A549 (cell line): Measurements from ENCODE around the gene PCED1A. TPM values are rescaled to one million over a fixed set of nuclear protein-coding genes. Genes with fewer than 3 reads are reported as not detected.

Experiments used
- ATAC-seq, 2 experiments: fragments of 200-7000 bp in 1 of 2; fragments of >200 bp in 1 of 2; cut with Nextera tagmentation in 1 of 2; cut with Tn5 transposase in 1 of 2; 3 replicates each; pipeline versions ENCODE4 v1.8.0 to v1.9.1; 2018 to 2020; ENCODE audit warnings: mild to moderate bottlenecking in 1 of 2, moderate library complexity in 1 of 2
- CTCF ChIA-PET: fragments of 300-600 bp; sonication (Branson Sonifier 250); formaldehyde crosslinking; extraction: SDS; loops from one replicate; lab custom pipeline; 2021; ENCODE audit warnings: antibody characterized with exemption, inconsistent platforms; lab: Yijun Ruan, JAX
- POLR2A ChIA-PET: fragments of 350-600 bp; formaldehyde crosslinking; extraction: SDS; loops from one replicate; lab custom pipeline; 2021; ENCODE audit warnings: antibody characterized with exemption, inconsistent platforms; lab: Yijun Ruan, JAX
- DNase-seq, 2 experiments: peaks; one replicate each; pipeline versions ENCODE4 v3.0.0 to v3.0.0-alpha.2; 2011 to 2016; ENCODE audit warnings: low read depth in 1 of 2, low spot score in 1 of 2
- FAIRE-seq: peaks from 2 replicates; lab custom pipeline; 2011; peaks lifted over from hg19 to GRCh38; lab: Jason Lieb, UNC
- H3K27ac ChIP-seq, 2 experiments: fragments of >200 bp; sonication (Bioruptor Twin); formaldehyde crosslinking; 3 replicates each; pipeline ENCODE4 v1.5.1; 2016 to 2017
- H3K4me1 ChIP-seq: fragments of >200 bp; sonication (Bioruptor Twin); formaldehyde crosslinking; 3 replicates; pipeline ENCODE4 v1.6.1; 2016
- H3K4me2 ChIP-seq: fragments of >200 bp; sonication (Bioruptor Twin); formaldehyde crosslinking; 3 replicates; pipeline ENCODE4 v1.6.1; 2016
- H3K4me3 ChIP-seq: fragments of >200 bp; sonication (Bioruptor Twin); formaldehyde crosslinking; 3 replicates; pipeline ENCODE4 v1.5.1; 2016
- H3K9me3 ChIP-seq: fragments of >200 bp; sonication (Bioruptor Twin); formaldehyde crosslinking; 3 replicates; pipeline ENCODE4 v1.6.1; 2016
- BHLHE40 ChIP-seq: IDR thresholded peaks from 2 replicates; pipeline ENCODE4 v1.6.1; 2012; ENCODE audit warnings: low read depth, low read length, inconsistent platforms
- CBX8 ChIP-seq: fragments of 200-600 bp; sonication (generic); IDR thresholded peaks from 2 replicates; pipeline ENCODE4 v1.6.1; 2016
- CEBPB ChIP-seq, 2 experiments: fragments of >200 bp in 1 of 2; sonication (Bioruptor Twin) in 1 of 2; formaldehyde crosslinking in 1 of 2; IDR thresholded peaks; 2 replicates each; pipeline ENCODE4 v1.6.1; 2012 to 2016
- EP300 ChIP-seq, 2 experiments: fragments of >200 bp; sonication (Bioruptor Twin); formaldehyde crosslinking; IDR thresholded peaks; 2 replicates in 1 of 2; 3 replicates in 1 of 2; pipeline ENCODE4 v1.6.1; 2016 to 2017
- FOSB ChIP-seq: fragments of 250-450 bp; sonication (Bioruptor Pico); IDR thresholded peaks from 2 replicates; pipeline ENCODE4 v1.5.0; 2020; ENCODE audit warnings: mild to moderate bottlenecking, moderate library complexity
- FOSL2 ChIP-seq, 2 experiments: fragments of 450-650 bp in 1 of 2; fragments of >200 bp in 1 of 2; sonication (Bioruptor Twin) in 1 of 2; formaldehyde crosslinking; IDR thresholded peaks; 2 replicates each; pipeline versions ENCODE4 v1.5.0 to v1.6.1; 2016 to 2020; ENCODE audit warnings: mild to moderate bottlenecking in 1 of 2, moderate library complexity in 1 of 2
- GATA3 ChIP-seq: IDR thresholded peaks from 2 replicates; pipeline ENCODE4 v1.6.1; 2012; ENCODE audit warnings: borderline replicate concordance
- HEYL ChIP-seq: fragments of 250-450 bp; sonication (Bioruptor Pico); IDR thresholded peaks from 2 replicates; pipeline ENCODE4 v1.8.0; 2021; ENCODE audit warnings: mild to moderate bottlenecking, moderate library complexity
- HOXB13 ChIP-seq: fragments of 250-450 bp; sonication (Bioruptor Pico); IDR thresholded peaks from 2 replicates; pipeline ENCODE4 v1.5.0; 2020; ENCODE audit warnings: low read depth, mild to moderate bottlenecking, moderate library complexity
- JUN ChIP-seq, 2 experiments: fragments of >200 bp; sonication (Bioruptor Twin); formaldehyde crosslinking; IDR thresholded peaks; 2 replicates in 1 of 2; 3 replicates in 1 of 2; pipeline ENCODE4 v1.6.1; 2016 to 2017
- JUNB ChIP-seq: fragments of >200 bp; sonication (Bioruptor Twin); formaldehyde crosslinking; IDR thresholded peaks from 2 replicates; pipeline ENCODE4 v1.6.1; 2016
- KDM5A ChIP-seq: fragments of 200-600 bp; sonication (generic); IDR thresholded peaks from 2 replicates; pipeline ENCODE4 v1.6.1; 2016; ENCODE audit warnings: antibody characterized with exemption, mild to moderate bottlenecking
- MAFK ChIP-seq: fragments of 450-650 bp; IDR thresholded peaks from 2 replicates; pipeline ENCODE4 v1.6.1; 2014; ENCODE audit not compliant: partially characterized antibody
- MAZ ChIP-seq: fragments of 150-350 bp; IDR thresholded peaks from 2 replicates; pipeline ENCODE4 v1.6.1; 2014; ENCODE audit warnings: antibody characterized with exemption, low read depth, low read length, borderline replicate concordance
- NFE2L2 ChIP-seq: fragments of 150-350 bp; conservative IDR thresholded peaks from 2 replicates; pipeline ENCODE4 v1.6.1; 2014; ENCODE audit warnings: low read length
- NR3C1 ChIP-seq: fragments of >200 bp; sonication (Bioruptor Twin); formaldehyde crosslinking; IDR thresholded peaks from 3 replicates; pipeline ENCODE4 v1.6.1; 2017
- PHF8 ChIP-seq: fragments of 200-600 bp; sonication (generic); IDR thresholded peaks from 2 replicates; pipeline ENCODE4 v1.6.1; 2016; ENCODE audit warnings: low read depth, mild to moderate bottlenecking, antibody characterized with exemption, moderate library complexity, borderline replicate concordance
- RAD21 ChIP-seq, 2 experiments: fragments of >200 bp in 1 of 2; sonication (Bioruptor Twin) in 1 of 2; formaldehyde crosslinking in 1 of 2; IDR thresholded peaks in 1 of 2; conservative IDR thresholded peaks in 1 of 2; 2 replicates in 1 of 2; 3 replicates in 1 of 2; pipeline ENCODE4 v1.6.1; 2012 to 2018; ENCODE audit warnings: inconsistent platforms in 1 of 2
- SREBF2 ChIP-seq: fragments of 450-650 bp; IDR thresholded peaks from 2 replicates; pipeline ENCODE4 v1.6.1; 2014; ENCODE audit warnings: mild to moderate bottlenecking, moderate library complexity
- TP53 ChIP-seq: fragments of 250-450 bp; sonication (Bioruptor Pico); IDR thresholded peaks from 2 replicates; pipeline ENCODE4 v1.5.0; 2021; ENCODE audit warnings: mild to moderate bottlenecking, moderate library complexity
- ZC3H11A ChIP-seq: fragments of 450-650 bp; IDR thresholded peaks from 2 replicates; pipeline ENCODE4 v1.6.1; 2014; ENCODE audit warnings: antibody characterized with exemption, mild to moderate bottlenecking
- ZSCAN20 ChIP-seq: fragments of 250-450 bp; sonication (Bioruptor Pico); IDR thresholded peaks from 2 replicates; pipeline ENCODE4 v1.8.0; 2022; ENCODE audit warnings: mild to moderate bottlenecking, moderate library complexity
- WGBS: methylation state at CpG from one replicate; pipeline ENCODE4 v1.1.6; 2017; ENCODE audit errors: missing lambda C conversion rate; 5-methylcytosine and 5-hydroxymethylcytosine counted together
- polyA plus RNA-seq, 4 experiments: library from polyadenylated mRNA; depleted of rRNA in 3 of 4; stranded (reverse); fragments of >200 nt; fragmentation: RNase III in 1 of 4; extraction: RNeasy Plus Mini Kit Qiagen cat#74134 plus additional on column Dnase treatment in 1 of 4; gene quantifications; 2 replicates in 3 of 4; 3 replicates in 1 of 4; pipeline ENCODE4 v1.2.3, GENCODE V29; 2011 to 2017
- TF ChIP-seq, protein P1 (sequence below): fragments of 450-650 bp; IDR thresholded peaks from 2 replicates; pipeline ENCODE4 v1.6.1; 2014; ENCODE audit warnings: antibody characterized with exemption
- TF ChIP-seq, protein P2 (sequence below): fragments of 200-600 bp; sonication (generic); IDR thresholded peaks from 2 replicates; pipeline ENCODE4 v1.6.1; 2016; ENCODE audit warnings: antibody characterized with exemption, mild to moderate bottlenecking, moderate library complexity
- TF ChIP-seq, protein P3 (sequence below): IDR thresholded peaks from 2 replicates; pipeline ENCODE4 v1.6.1; 2012
- TF ChIP-seq, protein P4 (sequence below): fragments of >200 bp; sonication (Bioruptor Twin); formaldehyde crosslinking; IDR thresholded peaks from 2 replicates; pipeline ENCODE4 v1.6.1; 2016

Gene PCED1A
- polyA plus RNA-seq, 2 of the 4 experiments (the other 2 are of a cell fraction) = 25.7 to 43.8 TPM

DNA sequence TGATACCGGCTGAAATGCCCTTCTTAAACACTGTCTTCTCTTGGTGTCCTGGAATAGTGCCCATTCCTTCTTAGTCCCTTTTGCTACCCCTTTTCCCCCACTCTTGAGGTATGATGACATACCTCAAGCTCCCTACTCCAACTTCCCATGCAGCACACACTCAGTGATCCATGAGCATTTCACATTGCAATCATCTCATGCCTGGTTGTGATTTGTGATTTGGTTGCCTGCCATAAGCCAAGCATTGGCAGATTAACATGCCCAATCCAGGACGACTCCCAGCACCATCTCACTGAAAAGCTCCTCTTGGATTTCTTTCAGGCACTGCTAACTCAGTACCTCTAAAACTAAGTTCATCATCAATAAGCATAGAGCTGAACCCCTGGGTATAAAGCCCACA lies 18.1 kb upstream of the PCED1A start (continued):
- TF ChIP-seq HEYL (CRISPR knock-in tag) (no peak), ZSCAN20 (no peak), NR3C1 (no peak), EP300 (IDR thresholded peaks at IDR 0.05) (no peak), PHF8 (no peak), FOSL2 (IDR thresholded peaks at IDR 0.05) (no peak), FOSL2 (CRISPR knock-in tag; IDR thresholded peaks at IDR 0.05) (no peak)
- TF ChIP-seq, protein P1, sequence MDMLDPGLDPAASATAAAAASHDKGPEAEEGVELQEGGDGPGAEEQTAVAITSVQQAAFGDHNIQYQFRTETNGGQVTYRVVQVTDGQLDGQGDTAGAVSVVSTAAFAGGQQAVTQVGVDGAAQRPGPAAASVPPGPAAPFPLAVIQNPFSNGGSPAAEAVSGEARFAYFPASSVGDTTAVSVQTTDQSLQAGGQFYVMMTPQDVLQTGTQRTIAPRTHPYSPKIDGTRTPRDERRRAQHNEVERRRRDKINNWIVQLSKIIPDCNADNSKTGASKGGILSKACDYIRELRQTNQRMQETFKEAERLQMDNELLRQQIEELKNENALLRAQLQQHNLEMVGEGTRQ = no peak

DNA sequence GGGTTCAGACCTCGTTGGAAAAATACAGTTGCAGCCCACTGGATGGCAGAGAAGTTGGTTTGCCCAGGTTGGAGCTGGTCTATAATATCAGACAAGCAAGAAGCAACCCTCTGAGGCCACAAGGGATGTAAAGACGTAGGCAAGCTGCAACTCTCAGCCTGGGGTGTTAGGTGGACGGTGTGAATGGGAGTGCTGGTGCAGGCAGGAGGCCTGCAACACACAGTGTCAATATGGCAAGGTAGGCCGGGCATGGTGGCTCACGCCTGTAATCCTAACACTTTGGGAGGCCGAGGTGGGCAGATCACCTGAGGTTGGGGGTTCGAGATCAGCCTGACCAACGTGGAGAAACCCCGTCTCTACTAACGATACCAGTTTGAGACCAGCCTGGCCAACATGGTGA lies 10.6 kb upstream of the PCED1A start:
- H3K4me2 ChIP-seq = no peak overlapping the region
- no peak overlapping the region for H3K4me3 ChIP-seq
- no peak overlapping the region for H3K27ac ChIP-seq
- CTCF ChIA-PET = interaction anchor here (0.8 to 14.2 kb wide), 26 partner anchors 11 to 200 kb away, joined by 3 to 170 read pairs (median 6); partner anchors contain the start of genes PCED1A and VPS16
- TF ChIP-seq, protein P2, sequence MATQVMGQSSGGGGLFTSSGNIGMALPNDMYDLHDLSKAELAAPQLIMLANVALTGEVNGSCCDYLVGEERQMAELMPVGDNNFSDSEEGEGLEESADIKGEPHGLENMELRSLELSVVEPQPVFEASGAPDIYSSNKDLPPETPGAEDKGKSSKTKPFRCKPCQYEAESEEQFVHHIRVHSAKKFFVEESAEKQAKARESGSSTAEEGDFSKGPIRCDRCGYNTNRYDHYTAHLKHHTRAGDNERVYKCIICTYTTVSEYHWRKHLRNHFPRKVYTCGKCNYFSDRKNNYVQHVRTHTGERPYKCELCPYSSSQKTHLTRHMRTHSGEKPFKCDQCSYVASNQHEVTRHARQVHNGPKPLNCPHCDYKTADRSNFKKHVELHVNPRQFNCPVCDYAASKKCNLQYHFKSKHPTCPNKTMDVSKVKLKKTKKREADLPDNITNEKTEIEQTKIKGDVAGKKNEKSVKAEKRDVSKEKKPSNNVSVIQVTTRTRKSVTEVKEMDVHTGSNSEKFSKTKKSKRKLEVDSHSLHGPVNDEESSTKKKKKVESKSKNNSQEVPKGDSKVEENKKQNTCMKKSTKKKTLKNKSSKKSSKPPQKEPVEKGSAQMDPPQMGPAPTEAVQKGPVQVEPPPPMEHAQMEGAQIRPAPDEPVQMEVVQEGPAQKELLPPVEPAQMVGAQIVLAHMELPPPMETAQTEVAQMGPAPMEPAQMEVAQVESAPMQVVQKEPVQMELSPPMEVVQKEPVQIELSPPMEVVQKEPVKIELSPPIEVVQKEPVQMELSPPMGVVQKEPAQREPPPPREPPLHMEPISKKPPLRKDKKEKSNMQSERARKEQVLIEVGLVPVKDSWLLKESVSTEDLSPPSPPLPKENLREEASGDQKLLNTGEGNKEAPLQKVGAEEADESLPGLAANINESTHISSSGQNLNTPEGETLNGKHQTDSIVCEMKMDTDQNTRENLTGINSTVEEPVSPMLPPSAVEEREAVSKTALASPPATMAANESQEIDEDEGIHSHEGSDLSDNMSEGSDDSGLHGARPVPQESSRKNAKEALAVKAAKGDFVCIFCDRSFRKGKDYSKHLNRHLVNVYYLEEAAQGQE = no peak
- TF ChIP-seq BHLHE40 (no peak), SREBF2 (no peak), GATA3 (no peak), TP53 (CRISPR knock-in tag) (no peak), FOSB (CRISPR knock-in tag) (no peak), JUN (IDR thresholded peaks at IDR 0.05) (no peak), FOSL2 (IDR thresholded peaks at IDR 0.05) (no peak), FOSL2 (CRISPR knock-in tag; IDR thresholded peaks at IDR 0.05) (no peak), MAFK (no peak), ZSCAN20 (no peak), NFE2L2 (no peak)
- TF ChIP-seq, protein P3, sequence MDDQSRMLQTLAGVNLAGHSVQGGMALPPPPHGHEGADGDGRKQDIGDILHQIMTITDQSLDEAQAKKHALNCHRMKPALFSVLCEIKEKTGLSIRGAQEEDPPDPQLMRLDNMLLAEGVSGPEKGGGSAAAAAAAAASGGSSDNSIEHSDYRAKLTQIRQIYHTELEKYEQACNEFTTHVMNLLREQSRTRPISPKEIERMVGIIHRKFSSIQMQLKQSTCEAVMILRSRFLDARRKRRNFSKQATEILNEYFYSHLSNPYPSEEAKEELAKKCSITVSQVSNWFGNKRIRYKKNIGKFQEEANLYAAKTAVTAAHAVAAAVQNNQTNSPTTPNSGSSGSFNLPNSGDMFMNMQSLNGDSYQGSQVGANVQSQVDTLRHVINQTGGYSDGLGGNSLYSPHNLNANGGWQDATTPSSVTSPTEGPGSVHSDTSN = no peak
- H3K4me1 ChIP-seq = no peaks in the 10 kb centered on the region
- 84% methylated on average over 10 of the region's 10 CpGs for WGBS
- no peak for FAIRE-seq
- ATAC-seq = no peak
- no peak for DNase-seq
- POLR2A ChIA-PET = no interaction called here
- no peaks in the 10 kb centered on the region for H3K9me3 ChIP-seq

DNA sequence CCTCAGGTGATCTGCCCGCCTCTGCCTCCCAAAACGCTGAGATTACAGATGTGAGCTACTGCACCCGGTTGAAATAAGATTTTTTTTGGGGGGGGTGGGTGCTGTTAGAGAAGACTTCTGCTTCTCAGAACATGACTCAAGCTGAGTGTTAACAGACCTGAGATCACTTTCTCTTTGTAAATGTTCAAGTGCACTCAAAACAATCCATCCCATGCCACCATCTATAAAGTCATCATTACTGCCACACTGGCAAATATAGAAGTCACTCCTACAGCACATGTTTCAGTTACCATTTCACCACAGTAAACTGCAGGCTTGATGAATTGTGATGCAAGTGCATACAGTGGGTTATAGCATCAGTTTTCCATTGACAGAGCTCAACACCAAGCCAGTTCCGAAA lies 9.1 kb upstream of the PCED1A start:
- WGBS = 85% methylated on average over 4 of the region's 4 CpGs
- POLR2A ChIA-PET = no interaction called here
- FAIRE-seq (no peak), DNase-seq (no peak), ATAC-seq (no peak)
- Histone ChIP-seq H3K4me1 (no peaks in the 10 kb centered on the region), H3K9me3 (no peaks in the 10 kb centered on the region), H3K4me2 (no peak overlapping the region), H3K27ac (no peak overlapping the region), H3K4me3 (no peak overlapping the region)
- TF ChIP-seq HOXB13 (CRISPR knock-in tag) (no peak), JUNB (no peak), ZC3H11A (no peak), MAZ (no peak), RAD21 (conservative IDR thresholded peaks at IDR 0.05 in 1 of 2, IDR thresholded peaks at IDR 0.05 in 1 of 2) (no peak), KDM5A (no peak), CBX8 (no peak), CEBPB (IDR thresholded peaks at IDR 0.05) (no peak)
- TF ChIP-seq, protein P4, sequence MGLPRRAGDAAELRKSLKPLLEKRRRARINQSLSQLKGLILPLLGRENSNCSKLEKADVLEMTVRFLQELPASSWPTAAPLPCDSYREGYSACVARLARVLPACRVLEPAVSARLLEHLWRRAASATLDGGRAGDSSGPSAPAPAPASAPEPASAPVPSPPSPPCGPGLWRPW = no peak
- CTCF ChIA-PET = interaction anchor here (0.6 to 14.2 kb wide), 10 partner anchors 9 to 545 kb away, joined by 3 to 170 read pairs (median 5); partner anchors contain the start of genes C20orf141, PCED1A, PTPRA and VPS16
